ENCODE measurements around the gene KRTAP12-1.
"Not testable (repeated sequence)": the region's sequence is repeated elsewhere in the genome, so short reads cannot be mapped to it uniquely, and the experiment has no call there.

Gene KRTAP12-1

GRCh38 chr21:44697172-44697810 lies 15.3 kb upstream of the KRTAP12-1 start, which contains the start of gene KRTAP10-12:
TSS of gene KRTAP10-12 (plus strand) at chr21:44697172. CDS start at chr21:44697202, 30 bp downstream.
- not testable (repeated sequence) for DNase-seq

- DNase-seq, result no peak
Measured at GRCh38 chr21:44696572-44696971, 14.6 kb upstream of the KRTAP12-1 start.

GRCh38 chr21:44695641-44696040 lies 13.7 kb upstream of the KRTAP12-1 start:
- no peak for DNase-seq

GRCh38 chr21:44695184-44695583 lies 13.2 kb upstream of the KRTAP12-1 start:
- DNase-seq, result no peak

GRCh38 chr21:44694776-44695175 lies 12.8 kb upstream of the KRTAP12-1 start:
- no peak for DNase-seq

- DNase-seq, result no peak
Measured at GRCh38 chr21:44692798-44693512, 11.0 kb upstream of the KRTAP12-1 start.

- DNase-seq, result no peak
Measured at GRCh38 chr21:44691686-44692085, 9.7 kb upstream of the KRTAP12-1 start.

- DNase-seq, result not testable (repeated sequence)
Measured at GRCh38 chr21:44689740-44690139, 7.8 kb upstream of the KRTAP12-1 start.

GRCh38 chr21:44687671-44688070 lies 5.7 kb upstream of the KRTAP12-1 start:
- DNase-seq, result no peak

GRCh38 chr21:44686843-44687561 lies 5.0 kb upstream of the KRTAP12-1 start:
- DNase-seq, result no peak

GRCh38 chr21:44686000-44686781 lies 4.2 kb upstream of the KRTAP12-1 start:
- DNase-seq, result no peak

- DNase-seq, result not testable (repeated sequence)
Measured at GRCh38 chr21:44685050-44685449, 3.1 kb upstream of the KRTAP12-1 start.

- no peak for DNase-seq
Measured at GRCh38 chr21:44684483-44684882, 2.5 kb upstream of the KRTAP12-1 start.

GRCh38 chr21:44684077-44684476 lies 2.1 kb upstream of the KRTAP12-1 start:
- no peak for DNase-seq

GRCh38 chr21:44682580-44683151 lies 703 bp upstream of the KRTAP12-1 start:
- no peak for DNase-seq

GRCh38 chr21:44681152-44681551 lies 811 bp downstream of the KRTAP12-1 start:
- no peak for DNase-seq

- DNase-seq, result no peak
Measured at GRCh38 chr21:44677881-44678280, 4.1 kb downstream of the KRTAP12-1 start.

- no peak for DNase-seq
Measured at GRCh38 chr21:44671911-44672310, 10.1 kb downstream of the KRTAP12-1 start.

- no peak for DNase-seq
Measured at GRCh38 chr21:44670642-44671432, 11.1 kb downstream of the KRTAP12-1 start.

- no peak for DNase-seq
Measured at GRCh38 chr21:44667612-44668011, 14.4 kb downstream of the KRTAP12-1 start.

- DNase-seq, result no peak
Measured at GRCh38 chr21:44666401-44667320, 15.3 kb downstream of the KRTAP12-1 start, which contains the start of gene KRTAP12-2. TSS of gene KRTAP12-2 (minus strand) at chr21:44666927. CDS start at chr21:44666886, 41 bp downstream.

Measured in CD4-positive, alpha-beta T cell treated with Interleukin-10 for 1 hour (primary cell).